ENCODE measurements around the gene GMEB2.

GRCh38 chr20:63645218-63645617 is 18.3 kb upstream of the GMEB2 start:
- TF ChIP-seq CTCF (IDR thresholded peaks at IDR 0.05) (no peak), POLR2AphosphoS5 (IDR thresholded peaks at IDR 0.05) (no peak), POLR2A (IDR thresholded peaks at IDR 0.05) (no peak), EP300 (IDR thresholded peaks at IDR 0.05) (no peak)
